ENCODE measurements around the gene SMTNL2. TPM values are rescaled to one million over a fixed set of nuclear protein-coding genes. Genes with fewer than 3 reads are reported as not detected.
"Not testable (repeated sequence)": the region's sequence is repeated elsewhere in the genome, so short reads cannot be mapped to it uniquely, and the experiment has no call there.

The SMTNL2 gene
- total and polyA plus RNA-seq, 9 of the 15 experiments (the other 6 are each of a cell fraction or from before 2014, with no cell fraction given) = not detected

GRCh38 chr17:4595685-4596342 is 11.5 kb downstream of the SMTNL2 start:
- BruUV-seq (replicated peaks); H3K9ac ChIP-seq (ENCODE audit: insufficient read depth in 1 of 2, low read depth in 2 of 2, low read length in 2 of 2); H3K9me3 ChIP-seq (replicated peaks; ENCODE audit: control insufficient read depth, insufficient read depth, low read depth, low read length); FAIRE-seq; H3K36me3 ChIP-seq (ENCODE audit: control insufficient read depth, insufficient read depth, low read length); H3K4me2 ChIP-seq (ENCODE audit: insufficient read depth, low read length); CTCF ChIA-PET (ENCODE audit: low intra/inter-chr PET ratio); H3K9me1 ChIP-seq (ENCODE audit: control insufficient read depth, insufficient read depth, low read length); H3K79me2 ChIP-seq (ENCODE audit: control insufficient read depth, insufficient read depth, low read length); H2AFZ ChIP-seq (ENCODE audit: low read depth, low read length); DNase-seq (ENCODE audit: extremely low read depth in 1 of 4, low spot score in 3 of 4); H3K4me3 ChIP-seq; in situ Hi-C loops (cut with MboI); intact Hi-C loops (cut with micrococcal nuclease); H3K27ac ChIP-seq (ENCODE audit: extremely low read depth, low read depth, low read length); ATAC-seq: not testable (repeated sequence)
- TF ChIP-seq ZKSCAN8 (CRISPR knock-in tag; IDR thresholded peaks at IDR 0.05) = peak; percentile 96
- Histone ChIP-seq H4K20me1 (replicated peaks; ENCODE audit: control insufficient read depth, insufficient read depth, low read length) (0 out of 2 replicates have a peak, but pooled peaks cover 10% of the 10 kb centered on the region), H3K4me1 (replicated peaks in 1 of 2; ENCODE audit: control insufficient read depth in 2 of 2, insufficient read depth in 2 of 2, low read length in 2 of 2) (peaks cover 0 to 21% of the 10 kb centered on the region in 2 experiments; a peak in 3 of 5 replicates), H3K27me3 (ENCODE audit: control insufficient read depth in 2 of 2, insufficient read depth in 2 of 2, low read length in 2 of 2) (peaks cover 4 to 82% of the 10 kb centered on the region in 2 experiments; a peak in 4 of 5 replicates)
- POLR2A ChIA-PET = interaction anchor here (0.7 to 0.9 kb wide), 2 partner anchors 9 to 41 kb away, joined by 3 to 5 read pairs; partner anchors contain the start of gene MYBBP1A
- 22% methylated on average over 11 of the region's 23 CpGs for WGBS (ENCODE audit: insufficient coverage, low coverage, missing lambda C conversion rate)

GRCh38 chr17:4596636-4597380 is 12.5 kb downstream of the SMTNL2 start:
- BruUV-seq (replicated peaks) = no TSS peak
- no peaks in the 10 kb centered on the region for H3K9me3 ChIP-seq (replicated peaks; ENCODE audit: control insufficient read depth, insufficient read depth, low read depth, low read length)
- no peak for ATAC-seq
- ChIA-PET POLR2A (no interaction called here), CTCF (ENCODE audit: low intra/inter-chr PET ratio) (no interaction called here)
- no peak overlapping the region for H3K4me3 ChIP-seq
- no peak overlapping the region for H3K9ac ChIP-seq (ENCODE audit: insufficient read depth in 1 of 2, low read depth in 2 of 2, low read length in 2 of 2)
- H3K27ac ChIP-seq (ENCODE audit: extremely low read depth, low read depth, low read length) = no peak overlapping the region
- no peak overlapping the region for H2AFZ ChIP-seq (ENCODE audit: low read depth, low read length)
- 17% methylated on average over 21 of the region's 36 CpGs for WGBS (ENCODE audit: insufficient coverage, low coverage, missing lambda C conversion rate)
- peaks cover 3 to 82% of the 10 kb centered on the region in 2 experiments; a peak in 3 of 5 replicates for H3K27me3 ChIP-seq (ENCODE audit: control insufficient read depth in 2 of 2, insufficient read depth in 2 of 2, low read length in 2 of 2)
- peaks cover 0 to 21% of the 10 kb centered on the region in 2 experiments; a peak in 3 of 5 replicates for H3K4me1 ChIP-seq (replicated peaks in 1 of 2; ENCODE audit: control insufficient read depth in 2 of 2, insufficient read depth in 2 of 2, low read length in 2 of 2)
- H3K79me2 ChIP-seq (ENCODE audit: control insufficient read depth, insufficient read depth, low read length) = no peaks in the 10 kb centered on the region
- no peaks in the 10 kb centered on the region for H3K36me3 ChIP-seq (ENCODE audit: control insufficient read depth, insufficient read depth, low read length)
- no peak for FAIRE-seq
- H3K9me1 ChIP-seq (ENCODE audit: control insufficient read depth, insufficient read depth, low read length) = no peaks in the 10 kb centered on the region
- 0 out of 2 replicates have a peak, but pooled peaks cover 10% of the 10 kb centered on the region for H4K20me1 ChIP-seq (replicated peaks; ENCODE audit: control insufficient read depth, insufficient read depth, low read length)
- DNase-seq (ENCODE audit: extremely low read depth in 1 of 4, low spot score in 3 of 4) = no peak
- in situ Hi-C loops (cut with MboI) = no loop called here
- H3K4me2 ChIP-seq (ENCODE audit: insufficient read depth, low read length) = no peak overlapping the region
- intact Hi-C loops (cut with micrococcal nuclease) = no loop called here
- TF ChIP-seq ZNF318 (IDR thresholded peaks at IDR 0.05; ENCODE audit: borderline replicate concordance in 1 of 2, low read depth in 1 of 2) (no peak), PHF8 (IDR thresholded peaks at IDR 0.05; ENCODE audit: borderline replicate concordance, low read length) (no peak), NFE2L1 (tag; IDR thresholded peaks at IDR 0.05; ENCODE audit: borderline replicate concordance, low read depth) (no peak)
